D721Med (cell line): ENCODE measurements around the gene PSME1.

Source experiments
- DNase-seq: peaks from one replicate; pipeline ENCODE4 v3.0.0; 2011; ENCODE audit warnings: low spot score; ENCODE audit not compliant: insufficient read length
- FAIRE-seq: peaks from 2 replicates; lab custom pipeline; 2011; peaks lifted over from hg19 to GRCh38; lab: Jason Lieb, UNC
- CTCF ChIP-seq: IDR thresholded peaks from 2 replicates; pipeline ENCODE4 v1.5.1; 2012; ENCODE audit warnings: mild to moderate bottlenecking, control low read depth; ENCODE audit not compliant: insufficient read depth; ENCODE audit errors: missing control alignments

Gene PSME1

GRCh38 chr14:24186831-24187538, 51.0 kb downstream of the PSME1 start:
- FAIRE-seq (no peak), DNase-seq (no peak)
- TF ChIP-seq CTCF = no peak

GRCh38 chr14:24187539-24187915, 51.5 kb downstream of the PSME1 start:
- no peak for DNase-seq
- no peak for FAIRE-seq
- no peak for TF ChIP-seq CTCF
